MCF 10A (cell line): Measurements from ENCODE around the gene CHGA. TPM values are rescaled to one million over a fixed set of nuclear protein-coding genes. Genes with fewer than 3 reads are reported as not detected.

ENCODE experiments used
- BruUV-seq: library from RNA; stranded (reverse); fragments of 400-500 nt; replicated peaks from 2 replicates; lab custom pipeline; 2021; lab: Mats Ljungman, UMichigan
- CTCF ChIA-PET: fragments of 300-600 bp; sonication (Branson Sonifier 250); formaldehyde crosslinking; extraction: SDS; loops from one replicate; lab custom pipeline; 2021; ENCODE audit warnings: antibody characterized with exemption, inconsistent platforms; lab: Yijun Ruan, JAX
- POLR2A ChIA-PET: fragments of 300-600, 350-650 bp; sonication (Branson Sonifier 250); formaldehyde crosslinking; extraction: SDS; loops from one replicate; lab custom pipeline; 2020; ENCODE audit warnings: antibody characterized with exemption, inconsistent platforms; lab: Yijun Ruan, JAX
- DNase-seq: peaks from one replicate; pipeline ENCODE4 v3.0.0-alpha.2; 2018; ENCODE audit not compliant: unreplicated experiment
- H3K27ac Mint-ChIP-seq: one replicate; pipeline ENCODE4 v1.8.0; 2022; ENCODE audit warnings: mild to moderate bottlenecking, low read depth, mixed read lengths; ENCODE audit not compliant: unreplicated experiment
- H3K27me3 Mint-ChIP-seq: one replicate; pipeline ENCODE4 v1.8.0; 2022; ENCODE audit warnings: mixed read lengths; ENCODE audit not compliant: insufficient read depth, unreplicated experiment
- H3K36me3 Mint-ChIP-seq: one replicate; pipeline ENCODE4 v1.8.0; 2022; ENCODE audit warnings: mild to moderate bottlenecking, moderate library complexity, mixed read lengths; ENCODE audit not compliant: insufficient read depth, unreplicated experiment
- H3K4me1 Mint-ChIP-seq: one replicate; pipeline ENCODE4 v1.8.0; 2022; ENCODE audit warnings: mixed read lengths; ENCODE audit not compliant: insufficient read depth, unreplicated experiment
- H3K4me3 Mint-ChIP-seq: one replicate; pipeline ENCODE4 v1.8.0; 2022; ENCODE audit warnings: mild to moderate bottlenecking, moderate library complexity, mixed read lengths; ENCODE audit not compliant: unreplicated experiment
- H3K9me3 Mint-ChIP-seq: one replicate; pipeline ENCODE4 v1.8.0; 2022; ENCODE audit warnings: mixed read lengths; ENCODE audit not compliant: unreplicated experiment
- intact Hi-C: fragments of 100-400 bp; cut with micrococcal nuclease; formaldehyde crosslinking; loops from 2 replicates; pipeline ENCODE4 v1.14.1; 2022
- total RNA-seq: library from RNA; stranded (reverse); gene quantifications from 2 replicates; pipeline ENCODE4 v1.2.3, GENCODE V29; 2022
- TF ChIP-seq, protein P1 (sequence below): fragments of 200-600 bp; IDR thresholded peaks from one replicate; pipeline ENCODE4 v1.8.0; 2022; ENCODE audit warnings: antibody characterized with exemption, mild to moderate bottlenecking; ENCODE audit not compliant: unreplicated experiment

CHGA gene
- total RNA-seq, 1 experiment from 2014 or later = 0.35 TPM

DNA sequence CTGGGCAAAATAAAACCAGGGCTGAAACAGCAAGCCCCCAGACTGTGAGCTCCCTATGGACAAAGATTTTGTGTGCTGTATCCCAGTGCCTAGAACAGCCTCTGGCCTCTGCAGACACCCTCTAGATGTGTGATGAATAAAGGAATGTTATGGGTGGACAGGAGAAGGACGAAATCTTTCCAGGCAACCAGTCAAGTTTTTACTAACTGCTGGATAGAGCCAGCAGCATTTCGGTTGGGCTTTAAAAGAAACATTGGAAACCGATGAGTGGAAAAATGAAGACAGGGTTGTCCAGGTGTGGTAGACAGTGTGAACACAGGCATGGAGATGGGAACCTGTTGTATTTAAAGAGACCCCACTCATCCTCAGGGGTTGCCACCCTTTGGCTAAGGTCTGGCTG, 4.0 kb downstream of the CHGA start:
- Mint-ChIP-seq H3K9me3 (no peaks in the 10 kb centered on the region), H3K4me3 (peak overlapping the region; percentile 24), H3K27me3 (peaks cover 8% of the 10 kb centered on the region), H3K27ac (peak overlapping the region; percentile 93), H3K4me1 (peaks cover 28% of the 10 kb centered on the region), H3K36me3 (no peaks in the 10 kb centered on the region)
- intact Hi-C loops = loop anchor here (5.0 kb wide), 1 partner anchor 45 kb away; no protein-coding TSS in a partner anchor
- ChIA-PET CTCF (interaction anchor here (0.6 to 1.6 kb wide), 3 partner anchors 12 to 51 kb away, joined by 3 to 6 read pairs (median 5); no protein-coding TSS in a partner anchor), POLR2A (interaction anchor here (0.7 to 1.7 kb wide), 7 partner anchors 11 to 820 kb away, joined by 3 to 8 read pairs (median 4); partner anchors contain the start of genes ATXN3, LYSET and MOAP1)
- no TSS peak for BruUV-seq
- TF ChIP-seq, protein P1, sequence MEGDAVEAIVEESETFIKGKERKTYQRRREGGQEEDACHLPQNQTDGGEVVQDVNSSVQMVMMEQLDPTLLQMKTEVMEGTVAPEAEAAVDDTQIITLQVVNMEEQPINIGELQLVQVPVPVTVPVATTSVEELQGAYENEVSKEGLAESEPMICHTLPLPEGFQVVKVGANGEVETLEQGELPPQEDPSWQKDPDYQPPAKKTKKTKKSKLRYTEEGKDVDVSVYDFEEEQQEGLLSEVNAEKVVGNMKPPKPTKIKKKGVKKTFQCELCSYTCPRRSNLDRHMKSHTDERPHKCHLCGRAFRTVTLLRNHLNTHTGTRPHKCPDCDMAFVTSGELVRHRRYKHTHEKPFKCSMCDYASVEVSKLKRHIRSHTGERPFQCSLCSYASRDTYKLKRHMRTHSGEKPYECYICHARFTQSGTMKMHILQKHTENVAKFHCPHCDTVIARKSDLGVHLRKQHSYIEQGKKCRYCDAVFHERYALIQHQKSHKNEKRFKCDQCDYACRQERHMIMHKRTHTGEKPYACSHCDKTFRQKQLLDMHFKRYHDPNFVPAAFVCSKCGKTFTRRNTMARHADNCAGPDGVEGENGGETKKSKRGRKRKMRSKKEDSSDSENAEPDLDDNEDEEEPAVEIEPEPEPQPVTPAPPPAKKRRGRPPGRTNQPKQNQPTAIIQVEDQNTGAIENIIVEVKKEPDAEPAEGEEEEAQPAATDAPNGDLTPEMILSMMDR = no peak
- peak; percentile 14 for DNase-seq

DNA sequence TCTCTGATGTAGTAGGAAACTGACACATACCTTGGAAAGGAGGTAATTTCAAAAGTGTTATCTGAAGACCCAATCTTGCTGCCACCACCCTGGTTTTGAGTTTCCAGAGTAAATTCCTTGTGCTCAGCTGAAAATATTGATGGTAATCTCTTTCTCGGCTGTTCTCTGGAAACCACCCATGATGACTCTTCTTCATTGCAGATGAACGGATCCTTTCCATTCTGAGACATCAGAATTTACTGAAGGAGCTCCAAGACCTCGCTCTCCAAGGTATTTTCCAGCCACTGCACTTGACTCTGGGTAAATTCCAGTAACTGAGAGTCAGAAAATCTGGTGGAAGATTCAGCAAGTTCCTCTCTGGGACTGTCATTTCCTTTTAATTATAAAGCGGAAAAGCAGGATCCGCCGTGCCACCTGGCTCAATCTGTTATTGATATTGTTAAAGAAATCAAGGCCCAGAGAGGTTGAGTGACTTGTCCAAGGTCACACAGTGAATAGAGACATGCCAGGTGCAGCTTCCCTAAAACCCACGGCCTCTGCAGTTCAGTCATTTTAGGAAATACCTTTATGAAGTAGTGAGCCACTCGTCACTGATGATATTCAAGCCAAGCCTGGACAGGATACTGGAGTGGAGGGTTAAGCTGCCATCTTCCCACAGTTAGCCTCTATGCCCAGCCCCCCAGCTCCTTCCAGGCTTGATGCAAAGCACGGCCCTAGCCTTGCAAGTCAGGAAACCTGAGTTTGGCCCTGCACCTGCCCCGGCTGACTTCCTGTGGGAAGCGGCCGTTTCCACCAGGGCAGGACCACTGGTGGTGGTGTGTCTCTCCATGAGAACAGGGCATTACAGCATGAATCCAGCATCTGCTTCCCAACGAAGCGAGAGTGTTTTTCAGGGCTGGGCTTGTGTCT, 4.7 kb downstream of the CHGA start:
- CTCF ChIA-PET = interaction anchor here (0.6 to 1.6 kb wide), 5 partner anchors 12 to 186 kb away, joined by 3 to 6 read pairs (median 4); no protein-coding TSS in a partner anchor
- BruUV-seq = no TSS peak
- no peak for DNase-seq

DNA sequence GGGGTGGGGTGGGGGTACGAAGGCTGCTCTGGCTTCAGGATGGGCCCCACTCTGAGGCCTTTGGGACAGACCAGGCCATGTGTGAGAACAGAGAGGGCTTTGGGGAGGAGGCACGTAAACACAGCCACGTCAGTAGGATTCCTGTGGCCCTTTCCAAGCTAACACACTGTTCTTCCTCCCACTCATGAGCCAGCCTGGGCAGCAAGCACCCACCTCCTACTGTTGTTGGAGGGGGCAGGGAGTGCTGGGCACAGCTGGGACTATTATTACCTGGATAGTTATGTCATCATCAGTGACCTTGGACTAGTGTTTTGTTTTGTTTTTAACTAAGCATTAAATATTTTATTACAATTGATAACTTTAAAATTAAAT, 5.3 kb downstream of the CHGA start:
- BruUV-seq = no TSS peak
- Mint-ChIP-seq H3K4me1 (peaks cover 24% of the 10 kb centered on the region), H3K27ac (no peak overlapping the region), H3K27me3 (no peaks in the 10 kb centered on the region), H3K9me3 (no peaks in the 10 kb centered on the region), H3K4me3 (no peak overlapping the region), H3K36me3 (no peaks in the 10 kb centered on the region)
- CTCF ChIA-PET = interaction anchor here (0.7 to 0.9 kb wide), 2 partner anchors 34 to 186 kb away, joined by 3 to 4 read pairs; no protein-coding TSS in a partner anchor
- POLR2A ChIA-PET = interaction anchor here (1.7 kb wide), 1 partner anchor 48 kb away, joined by 5 read pairs; no protein-coding TSS in a partner anchor
- TF ChIP-seq, protein P1 = no peak
- intact Hi-C loops = loop anchor here (5.0 kb wide), 1 partner anchor 46 kb away; no protein-coding TSS in a partner anchor
- peak; percentile 21 for DNase-seq

More for the DNA sequence above, 4.7 kb downstream of the CHGA start:
- H3K9me3 Mint-ChIP-seq = no peaks in the 10 kb centered on the region
- H3K36me3 Mint-ChIP-seq = no peaks in the 10 kb centered on the region
- intact Hi-C loops = loop anchor here (5.0 kb wide), 1 partner anchor 45 kb away; no protein-coding TSS in a partner anchor
- peaks cover 25% of the 10 kb centered on the region for H3K4me1 Mint-ChIP-seq
- H3K4me3 Mint-ChIP-seq = no peak overlapping the region
- peaks cover 1% of the 10 kb centered on the region for H3K27me3 Mint-ChIP-seq
- POLR2A ChIA-PET = interaction anchor here (0.5 to 1.7 kb wide), 5 partner anchors 19 to 1407 kb away, joined by 3 to 8 read pairs (median 5); partner anchors contain the start of gene ATXN3
- TF ChIP-seq, protein P1 = no peak
- peak overlapping the region; percentile 93 for H3K27ac Mint-ChIP-seq
